NCI-H460 (cell line): ENCODE data around the gene RNF182. TPM values are rescaled to one million over a fixed set of nuclear protein-coding genes. Genes with fewer than 3 reads are reported as not detected.
"Not testable (repeated sequence)": the region's sequence is repeated elsewhere in the genome, so short reads cannot be mapped to it uniquely, and the experiment has no call there.

Experiments used
- DNase-seq: peaks from one replicate; pipeline ENCODE4 v3.0.0-alpha.2; 2016; ENCODE audit warnings: low read depth; ENCODE audit errors: extremely low read depth
- polyA plus RNA-seq: library from polyadenylated mRNA; depleted of rRNA; stranded (reverse); fragments of >200 nt; gene quantifications from 2 replicates; pipeline ENCODE4 v1.2.3, GENCODE V29; 2014; cell fraction: nucleus; rRNA removed
- total RNA-seq: library from RNA; depleted of rRNA; stranded (reverse); fragments of >200 nt; shearing (Covaris generic); gene quantifications from 2 replicates; pipeline ENCODE4 v1.2.3, GENCODE V29; 2014; rRNA removed

RNF182 gene, protein sequence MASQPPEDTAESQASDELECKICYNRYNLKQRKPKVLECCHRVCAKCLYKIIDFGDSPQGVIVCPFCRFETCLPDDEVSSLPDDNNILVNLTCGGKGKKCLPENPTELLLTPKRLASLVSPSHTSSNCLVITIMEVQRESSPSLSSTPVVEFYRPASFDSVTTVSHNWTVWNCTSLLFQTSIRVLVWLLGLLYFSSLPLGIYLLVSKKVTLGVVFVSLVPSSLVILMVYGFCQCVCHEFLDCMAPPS
- 0.17 TPM in 1 of 2 replicates, not detected in the other for total RNA-seq
- polyA plus RNA-seq: not detected in 2 replicates

- no peak for DNase-seq
Observed at GRCh38 chr6:13924949-13925881, at the start of gene RNF182. TSS of gene RNF182 (plus strand) at chr6:13924952. CDS start at chr6:13977120, 52,168 bp downstream.

GRCh38 chr6:13877051-13877450, 47.7 kb upstream of the RNF182 start:
- no peak for DNase-seq

DNA sequence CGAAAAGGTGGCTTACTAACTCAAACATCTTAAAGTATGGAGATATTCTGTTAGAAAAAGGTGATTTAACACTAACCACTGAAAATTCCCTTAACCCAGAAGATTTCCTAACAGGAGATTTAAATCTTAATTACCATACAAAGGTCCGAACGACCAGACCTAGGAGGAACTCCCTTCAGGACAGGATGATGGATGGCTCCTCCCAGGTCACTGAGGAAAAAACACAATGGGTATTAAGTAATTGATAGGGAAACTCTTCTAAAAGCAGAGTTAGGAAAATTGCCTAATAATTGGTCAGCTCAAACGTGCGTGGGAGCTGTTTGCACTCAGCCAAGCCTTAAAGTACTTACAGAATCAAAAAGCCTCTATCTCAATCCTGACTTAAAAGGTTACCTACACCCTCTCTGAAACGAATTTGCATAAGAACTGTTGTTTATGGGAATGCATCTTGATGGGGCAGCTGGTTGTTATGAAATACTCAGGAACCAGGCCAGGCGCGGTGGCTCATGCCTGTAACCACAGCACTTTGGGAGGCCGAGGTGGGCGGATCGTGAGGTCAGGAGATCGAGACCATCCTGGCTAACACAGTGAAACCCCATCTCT, 44.6 kb upstream of the RNF182 start:
- DNase-seq: not testable (repeated sequence)

- no peak for DNase-seq
Observed at GRCh38 chr6:13881621-13882165, 43.1 kb upstream of the RNF182 start.

DNA sequence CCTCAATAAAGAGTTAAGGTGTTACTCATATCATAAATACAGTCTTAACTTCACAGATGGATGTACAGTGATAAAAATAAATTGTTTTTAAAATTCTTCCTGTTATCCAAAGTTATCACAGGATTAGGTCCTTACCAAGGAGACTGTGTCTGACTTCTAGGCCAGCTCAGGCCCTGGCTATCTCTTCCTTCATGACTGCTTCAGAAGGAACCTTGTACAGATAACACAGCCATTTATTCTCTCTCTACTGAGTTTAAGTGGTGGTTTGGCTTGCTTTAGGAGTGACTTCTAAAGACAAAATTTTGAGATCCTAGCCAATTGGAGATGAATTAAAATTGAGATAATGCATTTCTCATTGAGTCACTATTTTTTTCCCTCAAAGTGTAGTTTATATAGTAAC, 40.8 kb upstream of the RNF182 start:
- no peak for DNase-seq

GRCh38 chr6:13884397-13884796, 40.4 kb upstream of the RNF182 start:
- DNase-seq: no peak

DNA sequence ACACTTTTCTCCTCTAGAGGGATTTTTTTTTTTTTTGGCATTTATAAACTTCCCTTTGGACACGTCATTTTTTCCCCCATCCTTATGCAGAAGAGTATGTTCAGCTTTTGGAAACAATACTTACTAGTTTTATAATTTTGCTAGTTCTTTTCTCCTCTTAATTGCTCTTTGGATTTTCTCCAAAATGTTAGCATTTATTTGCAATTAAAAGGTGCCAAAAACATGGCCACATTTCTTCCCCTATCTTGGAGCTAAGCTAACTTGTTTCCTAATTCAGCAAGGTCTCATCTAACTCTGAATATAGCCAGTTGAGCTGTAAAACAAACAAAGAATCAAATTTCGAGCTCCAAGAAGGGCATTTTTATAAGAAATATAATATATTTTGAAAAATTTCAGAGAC, 39.2 kb upstream of the RNF182 start:
- no peak for DNase-seq

DNA sequence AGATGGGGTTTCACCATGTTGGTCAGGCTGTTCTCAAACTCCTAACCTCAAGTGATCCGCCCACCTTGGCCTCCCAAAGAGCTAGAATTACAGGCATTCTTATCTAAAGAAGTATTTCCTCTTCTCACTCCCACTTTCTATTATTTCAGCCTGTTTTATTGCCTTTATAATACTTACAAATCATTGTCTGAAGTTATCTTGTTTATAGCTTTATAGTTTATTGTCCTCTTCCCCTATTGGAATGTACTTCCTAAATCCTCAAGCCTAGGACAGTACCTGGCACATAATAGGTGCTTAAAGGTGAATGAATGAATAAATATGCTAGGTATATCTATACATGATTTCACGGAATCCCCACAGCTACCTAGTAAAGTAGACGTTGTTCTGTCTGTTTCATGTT, 37.8 kb upstream of the RNF182 start:
- DNase-seq: no peak

DNA sequence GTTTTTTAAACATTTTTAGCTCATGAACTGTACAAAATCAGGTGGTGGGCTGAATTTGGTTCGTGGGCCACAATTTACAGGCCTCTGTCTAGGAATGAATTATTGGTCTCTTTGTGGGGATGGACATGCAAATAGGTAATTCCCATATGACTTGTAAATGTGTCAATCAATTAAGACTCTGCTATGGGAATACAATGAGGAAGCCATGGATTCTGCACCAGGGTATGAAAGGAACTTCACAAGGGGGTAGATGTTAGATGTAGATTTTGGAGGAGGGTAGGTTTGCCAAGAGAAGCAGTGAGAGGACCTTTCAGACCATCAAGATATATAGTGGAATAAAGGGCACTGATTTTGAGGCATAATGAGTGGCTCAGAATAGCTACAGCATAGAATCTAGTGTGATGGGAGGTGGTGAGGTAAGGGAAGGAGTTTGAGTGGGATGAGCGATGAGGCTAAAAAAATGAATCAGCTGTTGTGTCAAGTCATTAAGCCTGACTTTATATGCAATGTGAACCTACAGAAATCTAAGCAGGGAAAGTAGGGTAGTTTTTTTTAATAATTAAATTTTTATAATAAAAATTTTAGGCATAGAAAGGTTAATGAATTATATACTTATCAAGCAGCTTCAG, 32.6 kb upstream of the RNF182 start:
- DNase-seq: no peak

DNA sequence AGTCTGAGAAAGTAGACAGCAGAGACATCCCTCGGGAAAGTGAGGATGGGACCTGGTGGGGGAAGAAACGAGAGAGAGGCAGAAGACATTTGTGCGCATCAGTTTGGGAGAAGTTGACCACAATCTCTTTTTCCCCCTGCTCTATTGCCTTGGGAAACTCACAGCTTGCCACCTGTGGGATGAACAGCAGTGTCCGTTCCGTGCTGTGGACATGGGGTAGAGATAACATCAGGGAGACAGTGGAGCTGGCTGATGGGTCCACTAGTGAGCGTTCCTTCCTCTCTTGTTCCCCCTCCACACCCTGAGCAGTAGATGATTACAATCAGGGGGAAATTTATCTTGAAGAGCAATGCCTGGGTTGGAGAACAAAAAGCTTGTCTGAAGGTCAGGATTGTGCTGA, 21.8 kb upstream of the RNF182 start:
- DNase-seq: no peak

DNA sequence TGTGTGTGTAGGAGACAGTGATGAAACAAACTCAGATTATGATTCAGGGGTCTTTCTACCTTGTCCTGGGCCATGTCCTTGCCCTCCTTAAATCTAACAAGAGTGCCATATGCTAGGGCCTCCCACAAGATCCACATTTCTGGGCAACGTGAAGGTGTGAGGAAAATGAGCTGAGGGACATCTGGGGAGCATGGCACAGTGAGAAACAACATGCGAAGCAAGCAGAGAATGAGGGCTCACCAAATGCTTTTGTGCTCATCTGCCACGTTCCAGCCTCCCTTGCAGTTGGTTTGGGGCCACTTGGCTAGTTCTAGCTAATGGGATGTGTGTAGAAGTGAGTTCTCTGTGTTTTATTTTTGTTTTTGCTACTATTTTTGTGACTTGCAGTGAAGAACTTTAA, 21.4 kb upstream of the RNF182 start:
- DNase-seq: no peak

DNA sequence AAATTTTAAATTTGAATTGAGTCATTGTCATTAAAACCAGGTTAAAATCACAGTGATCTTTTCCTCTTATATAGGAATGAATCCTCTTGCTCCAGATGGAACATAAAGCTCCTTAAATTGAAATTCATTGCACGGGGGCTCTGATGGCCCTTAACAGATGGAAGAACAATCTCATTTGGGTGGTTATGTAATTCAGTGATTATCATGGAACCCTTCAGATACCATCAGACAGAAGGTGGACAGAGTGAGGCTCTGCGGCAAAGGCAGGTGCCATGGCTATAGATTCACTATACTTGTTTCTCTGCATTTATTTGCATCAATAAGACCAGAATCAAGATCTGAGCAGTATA, 17.8 kb upstream of the RNF182 start:
- no peak for DNase-seq

GRCh38 chr6:13907614-13908215, 17.0 kb upstream of the RNF182 start:
- no peak for DNase-seq

DNA sequence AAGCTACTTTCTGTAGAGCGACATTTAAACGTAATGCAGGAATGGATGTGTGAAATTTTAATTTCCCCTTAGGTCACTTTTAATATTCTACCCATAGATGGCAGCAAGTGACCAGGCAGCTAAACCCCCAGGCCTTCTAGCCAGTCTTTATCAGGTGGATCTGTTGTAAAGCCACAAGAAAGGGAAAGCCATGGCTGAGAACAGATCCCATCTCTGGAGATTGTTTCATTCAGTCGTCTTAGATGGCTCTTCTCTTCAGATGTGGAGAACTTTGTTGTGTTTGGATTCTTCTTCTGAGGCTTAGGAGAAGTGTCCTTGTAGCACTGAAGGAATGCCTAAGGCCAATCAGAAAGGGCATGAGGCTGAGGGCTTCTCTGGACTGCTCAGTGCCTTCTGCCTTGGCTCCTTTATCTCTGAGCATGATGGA, 15.8 kb upstream of the RNF182 start:
- DNase-seq: peak; percentile 48

- DNase-seq: no peak
Observed at GRCh38 chr6:13910443-13910842, 14.3 kb upstream of the RNF182 start.

- no peak for DNase-seq
Observed at GRCh38 chr6:13911337-13911736, 13.4 kb upstream of the RNF182 start.

DNA sequence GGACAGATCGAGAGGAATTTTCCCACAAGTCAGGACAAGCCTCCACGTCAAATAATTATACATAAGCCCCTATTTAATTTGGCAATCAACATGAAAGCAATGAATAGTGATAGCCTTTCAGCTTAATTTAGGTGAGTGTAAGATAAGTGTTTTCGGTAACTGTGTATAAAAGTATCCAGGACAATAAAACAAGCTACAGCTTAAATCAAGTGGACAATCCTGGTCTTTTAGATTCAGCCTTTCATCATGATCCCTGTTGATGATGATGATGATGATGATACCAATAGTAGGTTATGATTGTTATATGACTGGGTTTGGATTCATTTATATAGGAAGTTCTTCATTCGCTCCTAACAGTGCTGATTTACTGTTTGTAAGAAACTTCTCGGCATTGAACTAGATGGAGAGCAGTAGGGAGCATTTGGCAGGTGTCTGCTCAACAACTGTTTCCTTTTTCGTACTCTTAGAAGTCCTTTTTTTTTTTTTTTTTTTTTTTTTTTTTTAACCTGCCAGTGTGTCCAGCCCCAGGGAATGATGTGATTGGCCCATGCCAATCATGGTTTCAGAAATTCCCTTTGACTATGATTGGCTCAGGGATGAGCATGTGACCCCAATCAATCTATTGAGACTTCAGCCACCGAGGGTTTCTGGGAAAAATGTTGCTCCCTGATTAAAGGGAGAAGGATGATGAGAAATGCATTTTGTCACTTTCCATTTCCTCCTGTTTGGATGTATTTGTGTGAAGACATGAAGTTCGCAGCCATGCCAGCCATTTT, 11.3 kb upstream of the RNF182 start:
- no peak for DNase-seq

DNA sequence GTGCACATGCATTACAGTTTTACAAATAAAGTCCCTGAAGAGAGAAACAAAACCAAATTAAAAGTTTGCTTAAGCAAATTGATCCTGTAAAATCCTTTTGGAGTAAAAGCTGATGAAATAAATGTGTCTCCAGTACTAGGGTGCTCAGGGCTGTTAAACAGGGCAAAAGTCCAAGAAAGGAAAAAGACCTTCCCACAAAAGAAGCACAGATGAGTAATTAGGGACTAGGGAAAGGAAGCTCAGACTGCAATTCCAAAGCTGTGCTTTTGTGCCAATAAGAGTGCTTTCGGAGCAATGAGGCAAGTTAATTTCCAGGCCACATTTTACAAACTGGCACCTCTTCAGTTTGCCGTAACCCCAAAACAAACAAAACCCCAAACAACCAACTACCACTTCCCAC, 10.4 kb upstream of the RNF182 start:
- no peak for DNase-seq

DNA sequence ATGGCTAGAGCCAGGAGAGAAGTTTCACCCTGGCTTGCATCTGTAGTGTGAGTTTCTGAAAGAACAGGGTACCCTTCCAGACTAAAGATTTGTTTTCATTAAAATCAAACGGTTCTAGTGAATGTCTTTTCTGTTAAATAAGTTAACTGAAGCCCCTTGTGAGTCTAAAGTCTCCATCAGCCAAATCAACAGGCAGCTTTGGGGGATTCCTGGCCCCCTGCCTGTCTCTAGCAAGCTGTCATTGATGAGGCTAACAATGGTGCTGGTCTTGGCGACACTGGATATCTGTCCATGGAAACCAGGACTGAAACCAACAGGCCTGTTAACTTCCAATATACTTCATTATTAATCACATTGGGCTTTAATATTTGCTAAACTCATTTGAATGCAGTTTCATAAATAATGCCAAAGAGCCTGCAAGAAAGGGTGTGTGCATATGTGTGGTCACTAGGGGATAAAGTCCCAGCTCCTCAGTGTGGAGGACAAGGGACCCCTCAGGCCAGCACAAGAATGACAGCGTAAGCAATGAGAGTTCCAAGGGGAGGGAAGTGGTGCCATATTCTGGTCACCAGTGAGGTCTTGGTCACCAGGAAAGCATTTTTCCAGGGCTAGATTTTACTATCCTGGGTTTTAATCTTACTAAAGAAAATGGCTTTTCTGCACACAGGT, 9.1 kb upstream of the RNF182 start:
- no peak for DNase-seq
